SK-N-SH (cell line): ENCODE data around the gene KCNE1. TPM values are rescaled to one million over a fixed set of nuclear protein-coding genes. Genes with fewer than 3 reads are reported as not detected.
A peak's percentile ranks its signal among the peaks of the same experiment; 100 is the strongest.

Experiments
- CTCF ChIA-PET: fragments of 300-600, 350-600 bp; formaldehyde crosslinking; extraction: SDS; loops from one replicate; lab custom pipeline; 2021; lab: Yijun Ruan, JAX
- POLR2A ChIA-PET: fragments of 350-600 bp; sonication (Branson Sonifier 250); formaldehyde crosslinking; extraction: SDS; loops from one replicate; lab custom pipeline; 2020; ENCODE audit warnings: antibody characterized with exemption, inconsistent platforms; lab: Yijun Ruan, JAX
- DNase-seq: peaks from one replicate; pipeline ENCODE4 v3.0.0; 2012
- H2AFZ ChIP-seq: fragments of 200-600 bp; sonication (generic); 2 replicates; pipeline ENCODE4 v1.8.1; 2016; ENCODE audit warnings: antibody characterized with exemption, mild to moderate bottlenecking, low read depth
- H3F3A ChIP-seq: fragments of 200-600 bp; sonication (generic); replicated peaks from 2 replicates; pipeline ENCODE3; 2016; ENCODE audit warnings: antibody characterized with exemption, mild to moderate bottlenecking; ENCODE audit not compliant: insufficient read depth
- H3K27ac ChIP-seq, 2 experiments: fragments of 200-500 bp in 1 of 2; fragments of 200-600 bp in 1 of 2; sonication (Bioruptor generic) in 1 of 2; sonication (generic), shearing (Covaris generic) in 1 of 2; 2 replicates each; pipeline versions ENCODE4 v1.5.1 to v1.6.1; 2014 to 2016; ENCODE audit warnings: low read depth in 2 of 2, inconsistent platforms in 1 of 2, low read length in 1 of 2, mild to moderate bottlenecking in 1 of 2, mixed read lengths in 1 of 2
- H3K27me3 ChIP-seq: fragments of 200-600 bp; sonication (generic), shearing (Covaris generic); 2 replicates; pipeline ENCODE4 v1.6.1; 2016; ENCODE audit warnings: mixed run types; ENCODE audit not compliant: insufficient read depth
- H3K36me3 ChIP-seq, 2 experiments: fragments of 200-500 bp in 1 of 2; fragments of 200-600 bp in 1 of 2; sonication (Bioruptor generic) in 1 of 2; sonication (generic) in 1 of 2; replicated peaks in 1 of 2; 2 replicates each; pipeline versions ENCODE3 to v1.5.1; 2014 to 2016; ENCODE audit warnings: low read length in 1 of 2, mild to moderate bottlenecking in 1 of 2; ENCODE audit not compliant: insufficient read depth in 2 of 2, control insufficient read depth in 1 of 2
- H3K4me1 ChIP-seq, 2 experiments: fragments of 200-500 bp in 1 of 2; fragments of 200-600 bp in 1 of 2; sonication (Bioruptor generic) in 1 of 2; sonication (generic), shearing (Covaris generic) in 1 of 2; 2 replicates each; pipeline versions ENCODE4 v1.5.1 to v1.6.1; 2014 to 2016; ENCODE audit warnings: low read depth in 1 of 2, low read length in 1 of 2, mixed run types in 1 of 2; ENCODE audit not compliant: insufficient read depth in 2 of 2, control insufficient read depth in 1 of 2
- H3K4me2 ChIP-seq: fragments of 200-600 bp; sonication (generic), shearing (Covaris generic); 2 replicates; pipeline ENCODE4 v1.6.1; 2017; ENCODE audit warnings: mixed run types
- H3K4me3 ChIP-seq, 2 experiments: fragments of 200-500 bp in 1 of 2; fragments of 200-600 bp in 1 of 2; sonication (Bioruptor generic) in 1 of 2; sonication (generic), shearing (Covaris generic) in 1 of 2; 2 replicates each; pipeline versions ENCODE4 v1.5.1 to v1.8.1; 2014 to 2016; ENCODE audit warnings: low read depth in 2 of 2, inconsistent platforms in 1 of 2, low read length in 1 of 2, mild to moderate bottlenecking in 1 of 2, mixed read lengths in 1 of 2, moderate library complexity in 1 of 2
- H3K79me2 ChIP-seq: fragments of 200-600 bp; sonication (generic); 2 replicates; pipeline ENCODE4 v1.8.1; 2017; ENCODE audit warnings: mild to moderate bottlenecking; ENCODE audit not compliant: insufficient read depth
- H3K9ac ChIP-seq: fragments of 200-600 bp; sonication (generic); 2 replicates; pipeline ENCODE4 v1.6.1; 2017; ENCODE audit warnings: mixed run types
- H3K9me2 ChIP-seq: fragments of 200-600 bp; sonication (generic); 2 replicates; pipeline ENCODE4 v1.6.1; 2017; ENCODE audit warnings: mixed run types
- H3K9me3 ChIP-seq: fragments of 200-600 bp; sonication (generic); 2 replicates; pipeline ENCODE4 v1.6.1; 2017; ENCODE audit warnings: mixed run types, mild to moderate bottlenecking, moderate library complexity
- H4K20me1 ChIP-seq: fragments of 200-600 bp; sonication (generic); 2 replicates; pipeline ENCODE4 v1.6.1; 2017; ENCODE audit warnings: mild to moderate bottlenecking, mixed run types; ENCODE audit not compliant: insufficient read depth
- EP300 ChIP-seq, 2 experiments: IDR thresholded peaks; 2 replicates each; pipeline versions ENCODE4 v1.4.0 to v1.6.1; 2012; ENCODE audit warnings: borderline replicate concordance in 1 of 2, low read depth in 1 of 2, low read length in 1 of 2
- FOSL2 ChIP-seq: IDR thresholded peaks from 2 replicates; pipeline ENCODE4 v1.4.0; 2012; ENCODE audit warnings: low read depth, mild to moderate bottlenecking, moderate library complexity, borderline replicate concordance
- GABPA ChIP-seq: IDR thresholded peaks from 2 replicates; pipeline ENCODE4 v1.4.0; 2012; ENCODE audit warnings: low read depth, mild to moderate bottlenecking
- GATA2 ChIP-seq: sonication (generic); formaldehyde crosslinking; IDR thresholded peaks from 2 replicates; pipeline ENCODE4 v1.5.0; 2020; ENCODE audit warnings: mild to moderate bottlenecking, missing genetic modification reagents
- IRF3 ChIP-seq: fragments of 150-350 bp; IDR thresholded peaks from 2 replicates; pipeline ENCODE4 v1.6.1; 2016; ENCODE audit warnings: mild to moderate bottlenecking, low read depth, low read length
- MAX ChIP-seq: IDR thresholded peaks from 2 replicates; pipeline ENCODE4 v1.4.0; 2012; ENCODE audit warnings: low read depth
- MEF2A ChIP-seq: IDR thresholded peaks from 2 replicates; pipeline ENCODE4 v1.4.0; 2012; ENCODE audit warnings: low read depth, borderline replicate concordance
- NRF1 ChIP-seq: IDR thresholded peaks from 2 replicates; pipeline ENCODE4 v1.6.1; 2012; ENCODE audit warnings: low read depth, mild to moderate bottlenecking, low read length
- RFX5 ChIP-seq: IDR thresholded peaks from 2 replicates; pipeline ENCODE4 v1.6.1; 2012; ENCODE audit warnings: mild to moderate bottlenecking, improper control_type of control experiment, low read length
- RXRA ChIP-seq: IDR thresholded peaks from 2 replicates; pipeline ENCODE4 v1.4.0; 2012; ENCODE audit warnings: low read depth, mild to moderate bottlenecking, borderline replicate concordance
- SMC3 ChIP-seq: IDR thresholded peaks from 2 replicates; pipeline ENCODE4 v1.6.1; 2012; ENCODE audit warnings: low read depth, low read length, improper control_type of control experiment
- TCF12 ChIP-seq: IDR thresholded peaks from 2 replicates; pipeline ENCODE4 v1.4.0; 2012
- WGBS: methylation state at CpG from one replicate; pipeline ENCODE4 v1.1.6; 2017; ENCODE audit warnings: low lambda C conversion rate; 5-methylcytosine and 5-hydroxymethylcytosine counted together
- polyA plus RNA-seq, 3 experiments: library from polyadenylated mRNA; depleted of rRNA; stranded (reverse); fragments of >200 nt; gene quantifications; 2 replicates each; pipeline ENCODE4 v1.2.3, GENCODE V29; 2012
- TF ChIP-seq, protein P1 (sequence below): IDR thresholded peaks from 2 replicates; pipeline ENCODE4 v1.4.0; 2012; ENCODE audit warnings: low read depth, borderline replicate concordance
- TF ChIP-seq, protein P2 (sequence below): fragments of 200-600 bp; sonication (generic); IDR thresholded peaks from 2 replicates; pipeline ENCODE4 v1.6.1; 2017; ENCODE audit warnings: antibody characterized with exemption, mild to moderate bottlenecking, moderate library complexity

Gene KCNE1
- polyA plus RNA-seq, 1 of the 3 experiments (the other 2 are of a cell fraction), result 0.16 TPM

DNA sequence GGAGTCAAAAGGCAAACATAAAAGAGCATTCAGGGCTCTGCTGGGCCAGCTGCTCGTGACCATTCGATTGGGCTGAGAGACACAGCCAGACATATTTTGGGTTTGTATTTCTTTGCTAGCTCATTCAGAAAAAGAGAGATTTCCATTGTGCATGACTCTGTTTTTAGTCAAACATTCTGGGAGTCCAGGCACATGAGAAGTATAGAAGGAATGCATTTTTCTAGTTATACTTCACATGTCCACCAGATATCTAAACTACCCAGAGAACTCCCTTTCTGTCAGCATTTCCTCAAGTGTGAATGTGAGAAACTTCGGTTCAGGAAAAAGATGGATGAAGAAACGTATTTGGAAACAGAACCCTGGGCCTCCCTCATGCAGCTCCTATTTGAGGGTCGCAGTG, 6.3 kb upstream of the KCNE1 start:
- H3K27me3 ChIP-seq, result no peaks in the 10 kb centered on the region
- H3K4me2 ChIP-seq, result no peak overlapping the region
- CTCF ChIA-PET, result no interaction called here
- no peaks in the 10 kb centered on the region for H3K9me3 ChIP-seq
- H3K36me3 ChIP-seq, result peaks cover 40 to 41% of the 10 kb centered on the region in 2 experiments
- H2AFZ ChIP-seq, result no peak overlapping the region
- 92% methylated on average over 5 of the region's 5 CpGs for WGBS
- peaks cover 6% of the 10 kb centered on the region; the same call in 1 of the 2 replicates for H3K79me2 ChIP-seq
- H3K9me2 ChIP-seq, result no peaks in the 10 kb centered on the region
- TF ChIP-seq EP300 (IDR thresholded peaks at IDR 0.05; ENCODE audit: borderline replicate concordance in 1 of 2, low read depth in 1 of 2, low read length in 1 of 2) (no peak), MEF2A (no peak), TCF12 (no peak), RXRA (no peak), MAX (no peak), GABPA (no peak), NRF1 (no peak), FOSL2 (no peak), SMC3 (no peak), RFX5 (no peak), GATA2 (no peak), IRF3 (no peak)
- TF ChIP-seq, protein P1, sequence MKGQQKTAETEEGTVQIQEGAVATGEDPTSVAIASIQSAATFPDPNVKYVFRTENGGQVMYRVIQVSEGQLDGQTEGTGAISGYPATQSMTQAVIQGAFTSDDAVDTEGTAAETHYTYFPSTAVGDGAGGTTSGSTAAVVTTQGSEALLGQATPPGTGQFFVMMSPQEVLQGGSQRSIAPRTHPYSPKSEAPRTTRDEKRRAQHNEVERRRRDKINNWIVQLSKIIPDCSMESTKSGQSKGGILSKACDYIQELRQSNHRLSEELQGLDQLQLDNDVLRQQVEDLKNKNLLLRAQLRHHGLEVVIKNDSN, result no peak
- TF ChIP-seq, protein P2, sequence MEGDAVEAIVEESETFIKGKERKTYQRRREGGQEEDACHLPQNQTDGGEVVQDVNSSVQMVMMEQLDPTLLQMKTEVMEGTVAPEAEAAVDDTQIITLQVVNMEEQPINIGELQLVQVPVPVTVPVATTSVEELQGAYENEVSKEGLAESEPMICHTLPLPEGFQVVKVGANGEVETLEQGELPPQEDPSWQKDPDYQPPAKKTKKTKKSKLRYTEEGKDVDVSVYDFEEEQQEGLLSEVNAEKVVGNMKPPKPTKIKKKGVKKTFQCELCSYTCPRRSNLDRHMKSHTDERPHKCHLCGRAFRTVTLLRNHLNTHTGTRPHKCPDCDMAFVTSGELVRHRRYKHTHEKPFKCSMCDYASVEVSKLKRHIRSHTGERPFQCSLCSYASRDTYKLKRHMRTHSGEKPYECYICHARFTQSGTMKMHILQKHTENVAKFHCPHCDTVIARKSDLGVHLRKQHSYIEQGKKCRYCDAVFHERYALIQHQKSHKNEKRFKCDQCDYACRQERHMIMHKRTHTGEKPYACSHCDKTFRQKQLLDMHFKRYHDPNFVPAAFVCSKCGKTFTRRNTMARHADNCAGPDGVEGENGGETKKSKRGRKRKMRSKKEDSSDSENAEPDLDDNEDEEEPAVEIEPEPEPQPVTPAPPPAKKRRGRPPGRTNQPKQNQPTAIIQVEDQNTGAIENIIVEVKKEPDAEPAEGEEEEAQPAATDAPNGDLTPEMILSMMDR, result no peak
- H3K27ac ChIP-seq, result peak overlapping the region in 1 of 2 experiments; percentile 21; a peak in 2 of 4 replicates
- no peak overlapping the region for H3K9ac ChIP-seq
- DNase-seq, result no peak
- peaks cover 3% of the 10 kb centered on the region in 2 experiments; a peak in 2 of 4 replicates for H3K4me1 ChIP-seq
- POLR2A ChIA-PET, result no interaction called here
- no peak overlapping the region for H3K4me3 ChIP-seq
- peaks cover 31% of the 10 kb centered on the region for H3F3A ChIP-seq
- no peaks in the 10 kb centered on the region; the same call in 1 of the 2 replicates for H4K20me1 ChIP-seq
